ENCODE results near the gene HOXD10.
A peak's percentile ranks its signal among the peaks of the same experiment; 100 is the strongest.

Gene HOXD10

GRCh38 chr2:176132205-176133171 is 15.9 kb downstream of the HOXD10 start:
- no peak overlapping the region for H3K4me3 ChIP-seq (replicated peaks in 1 of 2; ENCODE audit: low read depth in 2 of 2, low read length in 2 of 2)
- TF ChIP-seq CTCF (IDR thresholded peaks at IDR 0.05; ENCODE audit: low read depth, low read length) = no peak
- DNase-seq (ENCODE audit: low read depth in 2 of 2) = no peak

- DNase-seq (ENCODE audit: low read depth in 2 of 2) = no peak
- TF ChIP-seq CTCF (IDR thresholded peaks at IDR 0.05; ENCODE audit: low read depth, low read length) = no peak
- H3K4me3 ChIP-seq (replicated peaks in 1 of 2; ENCODE audit: low read depth in 2 of 2, low read length in 2 of 2) = no peak overlapping the region
Measured at GRCh38 chr2:176133389-176133788, 16.8 kb downstream of the HOXD10 start.

- no peak for TF ChIP-seq CTCF (IDR thresholded peaks at IDR 0.05; ENCODE audit: low read depth, low read length)
- H3K4me3 ChIP-seq (replicated peaks in 1 of 2; ENCODE audit: low read depth in 2 of 2, low read length in 2 of 2) = no peak overlapping the region
- DNase-seq (ENCODE audit: low read depth in 2 of 2) = no peak
Measured at GRCh38 chr2:176134035-176134434, 17.5 kb downstream of the HOXD10 start.

GRCh38 chr2:176135035-176135440 is 18.5 kb downstream of the HOXD10 start:
- DNase-seq (ENCODE audit: low read depth in 2 of 2) = peak in 1 of 2 donors; percentile 20
- no peak for TF ChIP-seq CTCF (IDR thresholded peaks at IDR 0.05; ENCODE audit: low read depth, low read length)
- H3K4me3 ChIP-seq (replicated peaks in 1 of 2; ENCODE audit: low read depth in 2 of 2, low read length in 2 of 2) = no peak overlapping the region

- DNase-seq (ENCODE audit: low read depth in 2 of 2) = no peak
- TF ChIP-seq CTCF (IDR thresholded peaks at IDR 0.05; ENCODE audit: low read depth, low read length) = no peak
- H3K4me3 ChIP-seq (replicated peaks in 1 of 2; ENCODE audit: low read depth in 2 of 2, low read length in 2 of 2) = peak overlapping the region; percentile 26 to 31
Measured at GRCh38 chr2:176136374-176137251, 20.0 kb downstream of the HOXD10 start.

- peak overlapping the region in 1 of 2 donors; percentile 17 for H3K4me3 ChIP-seq (replicated peaks in 1 of 2; ENCODE audit: low read depth in 2 of 2, low read length in 2 of 2)
- no peak for TF ChIP-seq CTCF (IDR thresholded peaks at IDR 0.05; ENCODE audit: low read depth, low read length)
- no peak for DNase-seq (ENCODE audit: low read depth in 2 of 2)
Measured at GRCh38 chr2:176137252-176137580, 20.6 kb downstream of the HOXD10 start.
